ENCODE measurements around the gene GRPEL1.

GRPEL1 gene

GRCh38 chr4:7016512-7016911, 51.4 kb downstream of the GRPEL1 start (continued):
- TF ChIP-seq, protein P1, sequence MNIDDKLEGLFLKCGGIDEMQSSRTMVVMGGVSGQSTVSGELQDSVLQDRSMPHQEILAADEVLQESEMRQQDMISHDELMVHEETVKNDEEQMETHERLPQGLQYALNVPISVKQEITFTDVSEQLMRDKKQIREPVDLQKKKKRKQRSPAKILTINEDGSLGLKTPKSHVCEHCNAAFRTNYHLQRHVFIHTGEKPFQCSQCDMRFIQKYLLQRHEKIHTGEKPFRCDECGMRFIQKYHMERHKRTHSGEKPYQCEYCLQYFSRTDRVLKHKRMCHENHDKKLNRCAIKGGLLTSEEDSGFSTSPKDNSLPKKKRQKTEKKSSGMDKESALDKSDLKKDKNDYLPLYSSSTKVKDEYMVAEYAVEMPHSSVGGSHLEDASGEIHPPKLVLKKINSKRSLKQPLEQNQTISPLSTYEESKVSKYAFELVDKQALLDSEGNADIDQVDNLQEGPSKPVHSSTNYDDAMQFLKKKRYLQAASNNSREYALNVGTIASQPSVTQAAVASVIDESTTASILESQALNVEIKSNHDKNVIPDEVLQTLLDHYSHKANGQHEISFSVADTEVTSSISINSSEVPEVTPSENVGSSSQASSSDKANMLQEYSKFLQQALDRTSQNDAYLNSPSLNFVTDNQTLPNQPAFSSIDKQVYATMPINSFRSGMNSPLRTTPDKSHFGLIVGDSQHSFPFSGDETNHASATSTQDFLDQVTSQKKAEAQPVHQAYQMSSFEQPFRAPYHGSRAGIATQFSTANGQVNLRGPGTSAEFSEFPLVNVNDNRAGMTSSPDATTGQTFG (tag by site-specific recombination; IDR thresholded peaks at IDR 0.05; ENCODE audit: borderline replicate concordance): no peak
- TF ChIP-seq, protein P2, sequence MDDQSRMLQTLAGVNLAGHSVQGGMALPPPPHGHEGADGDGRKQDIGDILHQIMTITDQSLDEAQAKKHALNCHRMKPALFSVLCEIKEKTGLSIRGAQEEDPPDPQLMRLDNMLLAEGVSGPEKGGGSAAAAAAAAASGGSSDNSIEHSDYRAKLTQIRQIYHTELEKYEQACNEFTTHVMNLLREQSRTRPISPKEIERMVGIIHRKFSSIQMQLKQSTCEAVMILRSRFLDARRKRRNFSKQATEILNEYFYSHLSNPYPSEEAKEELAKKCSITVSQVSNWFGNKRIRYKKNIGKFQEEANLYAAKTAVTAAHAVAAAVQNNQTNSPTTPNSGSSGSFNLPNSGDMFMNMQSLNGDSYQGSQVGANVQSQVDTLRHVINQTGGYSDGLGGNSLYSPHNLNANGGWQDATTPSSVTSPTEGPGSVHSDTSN (CRISPR knock-in tag; IDR thresholded peaks at IDR 0.05): no peak

DNA sequence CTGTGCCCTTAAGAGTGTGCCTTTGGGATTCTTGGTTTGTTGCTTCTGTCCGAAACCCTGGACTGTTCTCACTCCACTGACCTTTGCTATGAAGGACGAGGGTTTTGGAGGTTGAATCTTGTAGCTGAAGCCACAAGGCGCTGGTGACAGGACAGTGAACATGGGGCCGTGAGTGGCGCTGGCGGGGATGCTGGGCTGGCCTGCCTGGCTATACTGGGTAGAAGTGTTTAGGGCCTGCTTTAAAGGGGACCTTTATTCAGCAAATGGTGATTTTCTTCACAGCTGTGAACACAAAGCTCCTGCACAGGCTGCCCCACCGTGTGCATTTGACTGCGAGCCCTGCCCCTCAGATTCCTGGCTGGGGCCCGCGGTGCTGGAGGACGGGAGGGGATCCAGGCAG, 51.8 kb downstream of the GRPEL1 start:
- ChIA-PET CTCF (no interaction called here), POLR2A (no interaction called here)
- TF ChIP-seq MYNN (tag by site-specific recombination; IDR thresholded peaks at IDR 0.05; ENCODE audit: borderline replicate concordance): no peak
- no peak for TF ChIP-seq ZBTB7A (tag by site-specific recombination; IDR thresholded peaks at IDR 0.05; ENCODE audit: low read depth)
- no peak for TF ChIP-seq KLF16 (tag by site-specific recombination; IDR thresholded peaks at IDR 0.05)
- TF ChIP-seq ZBTB8A (tag by site-specific recombination; IDR thresholded peaks at IDR 0.05): no peak
- no peak for TF ChIP-seq KLF1 (tag by site-specific recombination; IDR thresholded peaks at IDR 0.05)
- TF ChIP-seq IKZF3 (tag by site-specific recombination; IDR thresholded peaks at IDR 0.05): no peak
- no peak for TF ChIP-seq ZNF423 (tag by site-specific recombination; IDR thresholded peaks at IDR 0.05)
- TF ChIP-seq ZNF510 (tag by site-specific recombination; IDR thresholded peaks at IDR 0.05; ENCODE audit: insufficient replicate concordance): no peak
- TF ChIP-seq GLIS2 (tag by site-specific recombination; IDR thresholded peaks at IDR 0.05): no peak
- no peak for TF ChIP-seq ZNF202 (tag by site-specific recombination; IDR thresholded peaks at IDR 0.05; ENCODE audit: borderline replicate concordance)
- TF ChIP-seq, protein P3, sequence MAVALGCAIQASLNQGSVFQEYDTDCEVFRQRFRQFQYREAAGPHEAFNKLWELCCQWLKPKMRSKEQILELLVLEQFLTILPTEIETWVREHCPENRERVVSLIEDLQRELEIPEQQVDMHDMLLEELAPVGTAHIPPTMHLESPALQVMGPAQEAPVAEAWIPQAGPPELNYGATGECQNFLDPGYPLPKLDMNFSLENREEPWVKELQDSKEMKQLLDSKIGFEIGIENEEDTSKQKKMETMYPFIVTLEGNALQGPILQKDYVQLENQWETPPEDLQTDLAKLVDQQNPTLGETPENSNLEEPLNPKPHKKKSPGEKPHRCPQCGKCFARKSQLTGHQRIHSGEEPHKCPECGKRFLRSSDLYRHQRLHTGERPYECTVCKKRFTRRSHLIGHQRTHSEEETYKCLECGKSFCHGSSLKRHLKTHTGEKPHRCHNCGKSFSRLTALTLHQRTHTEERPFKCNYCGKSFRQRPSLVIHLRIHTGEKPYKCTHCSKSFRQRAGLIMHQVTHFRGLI (tag by site-specific recombination; IDR thresholded peaks at IDR 0.05): no peak
- TF ChIP-seq ZNF335 (tag by site-specific recombination; conservative IDR thresholded peaks at IDR 0.05): no peak
- no peak overlapping the region for H3K4me3 ChIP-seq (ENCODE audit: low read depth, low read length)
- H3K4me1 ChIP-seq (ENCODE audit: control insufficient read depth, insufficient read depth, low read length): no peaks in the 10 kb centered on the region
- peaks cover 1 to 75% of the 10 kb centered on the region in 2 experiments; a peak in 2 of 3 replicates for H3K36me3 ChIP-seq (ENCODE audit: control insufficient read depth in 2 of 2, insufficient read depth in 1 of 2, low read length in 2 of 2)
- H3K9me3 ChIP-seq (ENCODE audit: control insufficient read depth, insufficient read depth, low read depth, low read length): no peaks in the 10 kb centered on the region
- no peak overlapping the region for H3K27ac ChIP-seq (ENCODE audit: extremely low read depth, low read depth, low read length)

DNA sequence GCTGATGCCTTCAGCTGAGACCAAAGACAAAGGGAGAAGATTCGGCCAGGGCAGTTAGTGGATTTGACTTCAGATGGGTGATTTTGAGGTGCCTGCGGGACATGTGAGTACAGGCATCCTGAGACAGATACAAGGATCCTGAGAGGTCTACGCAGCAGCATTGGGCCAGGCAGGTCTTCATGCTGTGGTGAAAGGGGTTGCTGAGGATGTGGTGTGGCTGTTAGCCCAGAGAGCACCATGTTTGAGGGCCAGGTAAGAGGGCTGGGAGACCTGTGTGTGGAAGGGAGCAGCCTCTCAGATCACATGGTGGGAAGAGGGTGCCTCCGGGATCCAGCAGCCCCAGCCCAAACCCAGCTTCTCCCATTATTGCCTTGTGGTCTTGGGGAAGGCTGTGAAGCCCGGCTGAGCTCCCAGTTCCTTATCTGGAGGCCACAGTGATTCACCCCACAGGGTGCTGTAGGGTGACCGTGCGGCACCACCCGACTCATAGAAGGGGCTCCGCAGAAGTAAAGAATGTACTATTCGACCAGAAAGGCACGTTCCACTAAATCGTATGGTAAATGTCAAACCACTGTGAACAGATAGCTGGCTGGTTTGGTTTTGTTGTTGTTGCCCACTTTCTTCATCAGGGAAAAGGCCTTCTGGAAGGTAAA, 52.4 kb downstream of the GRPEL1 start:
- POLR2A ChIA-PET: interaction anchor here (0.6 kb wide), 1 partner anchor 45 kb away, joined by 5 read pairs; no protein-coding TSS in a partner anchor

More for the DNA sequence above, 52.4 kb downstream of the GRPEL1 start:
- no peaks in the 10 kb centered on the region for H3K9me3 ChIP-seq (ENCODE audit: control insufficient read depth, insufficient read depth, low read depth, low read length)
- H3K36me3 ChIP-seq (ENCODE audit: control insufficient read depth in 2 of 2, insufficient read depth in 1 of 2, low read length in 2 of 2): peaks cover 0 to 75% of the 10 kb centered on the region in 2 experiments; a peak in 2 of 3 replicates
- TF ChIP-seq ZNF175 (tag by site-specific recombination; IDR thresholded peaks at IDR 0.05): no peak
- TF ChIP-seq SCRT1 (tag by site-specific recombination; IDR thresholded peaks at IDR 0.05; ENCODE audit: borderline replicate concordance): no peak
- no peak for TF ChIP-seq ZNF558 (tag by site-specific recombination; IDR thresholded peaks at IDR 0.05)
- TF ChIP-seq ZNF560 (tag by site-specific recombination; IDR thresholded peaks at IDR 0.05; ENCODE audit: borderline replicate concordance): no peak
- TF ChIP-seq HOXA7 (CRISPR knock-in tag; IDR thresholded peaks at IDR 0.05; ENCODE audit: borderline replicate concordance): no peak
- TF ChIP-seq ZNF830 (tag by site-specific recombination; IDR thresholded peaks at IDR 0.05; ENCODE audit: low read depth): no peak
- no peak for TF ChIP-seq ZNF677 (tag by site-specific recombination; IDR thresholded peaks at IDR 0.05)
- TF ChIP-seq, protein P4, sequence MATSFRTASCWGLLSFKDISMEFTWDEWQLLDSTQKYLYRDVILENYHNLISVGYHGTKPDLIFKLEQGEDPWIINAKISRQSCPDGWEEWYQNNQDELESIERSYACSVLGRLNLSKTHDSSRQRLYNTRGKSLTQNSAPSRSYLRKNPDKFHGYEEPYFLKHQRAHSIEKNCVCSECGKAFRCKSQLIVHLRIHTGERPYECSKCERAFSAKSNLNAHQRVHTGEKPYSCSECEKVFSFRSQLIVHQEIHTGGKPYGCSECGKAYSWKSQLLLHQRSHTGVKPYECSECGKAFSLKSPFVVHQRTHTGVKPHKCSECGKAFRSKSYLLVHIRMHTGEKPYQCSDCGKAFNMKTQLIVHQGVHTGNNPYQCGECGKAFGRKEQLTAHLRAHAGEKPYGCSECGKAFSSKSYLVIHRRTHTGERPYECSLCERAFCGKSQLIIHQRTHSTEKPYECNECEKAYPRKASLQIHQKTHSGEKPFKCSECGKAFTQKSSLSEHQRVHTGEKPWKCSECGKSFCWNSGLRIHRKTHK (tag by site-specific recombination; IDR thresholded peaks at IDR 0.05): no peak
- no peak overlapping the region for H3K4me3 ChIP-seq (ENCODE audit: low read depth, low read length)
- no peaks in the 10 kb centered on the region for H3K4me1 ChIP-seq (ENCODE audit: control insufficient read depth, insufficient read depth, low read length)
- no peak overlapping the region for H3K27ac ChIP-seq (ENCODE audit: extremely low read depth, low read depth, low read length)
- CTCF ChIA-PET: interaction anchor here (0.5 kb wide), 1 partner anchor 724 kb away, joined by 4 read pairs; no protein-coding TSS in a partner anchor

All from HEK293 (cell line).